IMR-90 (cell line): ENCODE measurements around the gene MYO7B. TPM values are rescaled to one million over a fixed set of nuclear protein-coding genes. Genes with fewer than 3 reads are reported as not detected.
"Not testable (repeated sequence)": the region's sequence is repeated elsewhere in the genome, so short reads cannot be mapped to it uniquely, and the experiment has no call there.

Source experiments
- ATAC-seq: fragments of 200-7000 bp; cut with Tn5 transposase; 2 replicates; pipeline ENCODE4 v1.9.1; 2020; ENCODE audit warnings: low read depth, mild to moderate bottlenecking, moderate library complexity
- BruUV-seq: library from RNA; stranded (reverse); fragments of 400-500 nt; replicated peaks from 2 replicates; lab custom pipeline; 2021; lab: Mats Ljungman, UMichigan
- CTCF ChIA-PET: fragments of 300-600 bp; formaldehyde crosslinking; extraction: SDS; loops from one replicate; lab custom pipeline; 2021; ENCODE audit warnings: antibody characterized with exemption; lab: Yijun Ruan, JAX
- POLR2A ChIA-PET: fragments of 300-600 bp; sonication (Branson Sonifier 250); formaldehyde crosslinking; loops from one replicate; lab custom pipeline; 2022; ENCODE audit warnings: antibody characterized with exemption; ENCODE audit not compliant: unreplicated experiment; lab: Charles Lee
- DNase-seq: peaks from one replicate; pipeline ENCODE4 v3.0.0; 2013
- H2AFZ ChIP-seq: replicated peaks from 2 replicates; pipeline ENCODE3; 2013; ENCODE audit warnings: low read length, mild to moderate bottlenecking; ENCODE audit not compliant: poor library complexity
- H2AK5ac ChIP-seq: 2 replicates; pipeline ENCODE4 v1.6.1; 2013; ENCODE audit warnings: low read depth, low read length, inconsistent platforms
- H2AK9ac ChIP-seq: replicated peaks from 2 replicates; pipeline ENCODE3; 2013; ENCODE audit warnings: mild to moderate bottlenecking, low read depth, low read length, moderate library complexity; ENCODE audit not compliant: poor library complexity
- H2BK120ac ChIP-seq: 2 replicates; pipeline ENCODE4 v1.6.1; 2013; ENCODE audit warnings: low read depth, low read length, inconsistent platforms
- H2BK15ac ChIP-seq: 3 replicates; pipeline ENCODE4 v1.6.1; 2013; ENCODE audit warnings: low read depth, low read length, inconsistent platforms
- H2BK20ac ChIP-seq: 2 replicates; pipeline ENCODE4 v1.6.1; 2013; ENCODE audit warnings: low read depth, mild to moderate bottlenecking, inconsistent platforms, low read length, moderate library complexity
- H2BK5ac ChIP-seq: 2 replicates; pipeline ENCODE4 v1.6.1; 2013; ENCODE audit warnings: mild to moderate bottlenecking, low read depth, low read length, inconsistent platforms; ENCODE audit not compliant: poor library complexity, severe bottlenecking
- H3K14ac ChIP-seq: replicated peaks from 2 replicates; pipeline ENCODE4 v1.6.1; 2013; ENCODE audit warnings: low read depth, low read length, inconsistent platforms
- H3K18ac ChIP-seq: 2 replicates; pipeline ENCODE4 v1.6.1; 2013; ENCODE audit warnings: low read depth, low read length, control low read depth
- H3K23ac ChIP-seq: 2 replicates; pipeline ENCODE4 v1.6.1; 2013; ENCODE audit warnings: low read depth, low read length, inconsistent platforms
- H3K27ac ChIP-seq: 2 replicates; pipeline ENCODE4 v1.5.1; 2013; ENCODE audit warnings: mild to moderate bottlenecking, control low read depth, low read length; ENCODE audit not compliant: insufficient read depth
- H3K27me3 ChIP-seq: 2 replicates; pipeline ENCODE4 v1.6.1; 2013; ENCODE audit warnings: low read length; ENCODE audit not compliant: control insufficient read depth, insufficient read depth
- H3K36me3 ChIP-seq: 2 replicates; pipeline ENCODE4 v1.6.1; 2013; ENCODE audit warnings: low read length, mixed read lengths; ENCODE audit not compliant: control insufficient read depth, insufficient read depth
- H3K4ac ChIP-seq: 2 replicates; pipeline ENCODE4 v1.6.1; 2013; ENCODE audit warnings: low read depth, low read length, inconsistent platforms
- H3K4me1 ChIP-seq: 2 replicates; pipeline ENCODE4 v1.6.1; 2013; ENCODE audit warnings: low read length, mixed read lengths; ENCODE audit not compliant: control insufficient read depth, insufficient read depth
- H3K4me2 ChIP-seq: 2 replicates; pipeline ENCODE4 v1.6.1; 2013; ENCODE audit warnings: low read depth, mild to moderate bottlenecking, control low read depth, low read length, moderate library complexity
- H3K4me3 ChIP-seq: 2 replicates; pipeline ENCODE4 v1.5.1; 2013; ENCODE audit warnings: low read depth, mild to moderate bottlenecking, control low read depth, low read length, moderate library complexity; ENCODE audit not compliant: insufficient read depth
- H3K56ac ChIP-seq: 2 replicates; pipeline ENCODE4 v1.6.1; 2013; ENCODE audit warnings: low read length, inconsistent platforms; ENCODE audit not compliant: insufficient read depth; ENCODE audit errors: extremely low read depth
- H3K79me1 ChIP-seq, 2 experiments: 2 replicates each; pipeline ENCODE4 v1.6.1; 2013; ENCODE audit warnings: low read length in 2 of 2, inconsistent platforms in 1 of 2, low read depth in 1 of 2
- H3K9ac ChIP-seq: 2 replicates; pipeline ENCODE4 v1.6.1; 2013; ENCODE audit warnings: low read depth, low read length, control low read depth
- H3K9me1 ChIP-seq: 2 replicates; pipeline ENCODE4 v1.6.1; 2013; ENCODE audit warnings: low read length, inconsistent platforms; ENCODE audit not compliant: insufficient read depth
- H3K9me3 ChIP-seq: 2 replicates; pipeline ENCODE4 v1.6.1; 2013; ENCODE audit warnings: low read length; ENCODE audit not compliant: control insufficient read depth, insufficient read depth
- H4K20me1 ChIP-seq: 2 replicates; pipeline ENCODE4 v1.6.1; 2013; ENCODE audit warnings: low read length, inconsistent platforms; ENCODE audit not compliant: insufficient read depth
- H4K5ac ChIP-seq: 2 replicates; pipeline ENCODE4 v1.6.1; 2013; ENCODE audit warnings: mild to moderate bottlenecking, low read depth, low read length, control low read depth
- H4K8ac ChIP-seq, 2 experiments: 2 replicates each; pipeline ENCODE4 v1.6.1; 2013; ENCODE audit warnings: low read depth in 2 of 2, low read length in 2 of 2, control low read depth in 1 of 2, inconsistent platforms in 1 of 2
- H4K91ac ChIP-seq: 2 replicates; pipeline ENCODE4 v1.6.1; 2013; ENCODE audit warnings: low read depth, low read length, inconsistent platforms; ENCODE audit not compliant: insufficient read depth
- WGBS, 2 experiments: methylation state at CpG; one replicate each; pipeline versions ENCODE4 v1.1.5 to v1.1.7; 2013; ENCODE audit warnings: missing lambda C conversion rate in 2 of 2; ENCODE audit not compliant: insufficient read length in 1 of 2; ENCODE audit errors: extremely low coverage in 2 of 2; 5-methylcytosine and 5-hydroxymethylcytosine counted together
- dilution Hi-C: fragments of 300-500 bp; cut with HindIII; formaldehyde crosslinking; loops from one replicate; pipeline ENCODE4 v1.14.3; 2018; ENCODE audit warnings: low sequenced_read_pairs; ENCODE audit not compliant: unreplicated experiment
- in situ Hi-C: fragments of 300-500 bp; cut with MboI; formaldehyde crosslinking; loops from 3 replicates; pipeline ENCODE4 v1.14.3; 2019; ENCODE audit warnings: low sequenced_read_pairs, inconsistent platforms, mixed read lengths
- intact Hi-C: fragments of 100-400 bp; cut with micrococcal nuclease; formaldehyde crosslinking; loops from 2 replicates; pipeline ENCODE4 v1.10.0; 2022
- polyA plus RNA-seq, 3 experiments: library from polyadenylated mRNA; depleted of rRNA; stranded (reverse); fragments of >200 nt; gene quantifications; 2 replicates each; pipeline ENCODE4 v1.2.3, GENCODE V29; 2012; ENCODE audit warnings: low replicate concordance in 1 of 3
- total RNA-seq: library from RNA; depleted of rRNA; stranded (reverse); fragments of >200 nt; gene quantifications from 2 replicates; pipeline ENCODE4 v1.2.3, GENCODE V29; 2012
- TF ChIP-seq, protein P1 (sequence below): fragments of 150-350 bp; IDR thresholded peaks from 2 replicates; pipeline ENCODE4 v1.6.1; 2017; ENCODE audit warnings: mild to moderate bottlenecking, antibody characterized with exemption, low read length, low read depth

MYO7B gene
- total and polyA plus RNA-seq, 2 of the 4 experiments (the other 2 are of a cell fraction), result 0.18 to 0.46 TPM

DNA sequence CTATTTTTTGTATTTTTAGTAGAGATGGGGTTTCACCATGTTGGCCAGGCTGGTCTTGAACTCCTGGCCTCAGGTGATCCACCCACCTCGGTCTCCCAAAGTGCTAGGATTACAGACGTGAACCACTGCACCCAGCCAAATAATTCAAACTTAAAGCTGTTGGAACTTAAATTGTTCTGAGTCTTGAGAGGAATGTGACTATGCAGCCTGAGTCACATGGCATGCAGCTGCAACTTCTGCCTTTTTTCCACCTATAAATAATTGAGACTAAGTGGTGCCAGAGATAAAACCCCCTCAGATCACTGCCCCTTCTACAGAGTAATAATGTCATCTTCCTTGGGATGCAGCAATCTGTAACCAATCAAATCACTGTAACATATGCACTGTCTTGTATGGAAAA, 6.1 kb upstream of the MYO7B start:
- dilution Hi-C loops, H3K27ac ChIP-seq, H3K36me3 ChIP-seq, H2BK15ac ChIP-seq, H3K4me3 ChIP-seq, H4K91ac ChIP-seq, H3K4me1 ChIP-seq, H3K18ac ChIP-seq, POLR2A ChIA-PET, in situ Hi-C loops, H2BK5ac ChIP-seq, CTCF ChIA-PET, H2BK20ac ChIP-seq, H3K23ac ChIP-seq, H4K20me1 ChIP-seq, H3K9me1 ChIP-seq, H3K9ac ChIP-seq, H3K9me3 ChIP-seq, H3K4ac ChIP-seq, H3K56ac ChIP-seq, H3K14ac ChIP-seq, ATAC-seq, H2AFZ ChIP-seq, H2AK9ac ChIP-seq, H3K4me2 ChIP-seq, H2AK5ac ChIP-seq, H4K5ac ChIP-seq, BruUV-seq, H2BK120ac ChIP-seq, H4K8ac ChIP-seq: not testable (repeated sequence)
- no CpG with 5 or more reads among the region's 2 CpGs for WGBS, 2 experiments
- intact Hi-C loops, result loop anchor here (10.0 kb wide), 1 partner anchor 175 kb away; the partner anchor contains the start of gene SFT2D3
- Histone ChIP-seq H3K27me3 (peaks cover 14% of the 10 kb centered on the region), H3K79me1 (peaks cover 0 to 16% of the 10 kb centered on the region in 2 experiments; a peak in 2 of 4 replicates)
- peak; percentile 32 for DNase-seq
- TF ChIP-seq, protein P1, sequence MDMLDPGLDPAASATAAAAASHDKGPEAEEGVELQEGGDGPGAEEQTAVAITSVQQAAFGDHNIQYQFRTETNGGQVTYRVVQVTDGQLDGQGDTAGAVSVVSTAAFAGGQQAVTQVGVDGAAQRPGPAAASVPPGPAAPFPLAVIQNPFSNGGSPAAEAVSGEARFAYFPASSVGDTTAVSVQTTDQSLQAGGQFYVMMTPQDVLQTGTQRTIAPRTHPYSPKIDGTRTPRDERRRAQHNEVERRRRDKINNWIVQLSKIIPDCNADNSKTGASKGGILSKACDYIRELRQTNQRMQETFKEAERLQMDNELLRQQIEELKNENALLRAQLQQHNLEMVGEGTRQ, result peak; percentile 49; the same call in 1 of the 2 replicates
